ENCODE measurements around the gene TSPAN5. TPM values are rescaled to one million over a fixed set of nuclear protein-coding genes. Genes with fewer than 3 reads are reported as not detected.

TSPAN5 gene
- total RNA-seq, 6 experiments from 2014 or later = 59.6 to 75.4 (median 67.6) TPM

DNA sequence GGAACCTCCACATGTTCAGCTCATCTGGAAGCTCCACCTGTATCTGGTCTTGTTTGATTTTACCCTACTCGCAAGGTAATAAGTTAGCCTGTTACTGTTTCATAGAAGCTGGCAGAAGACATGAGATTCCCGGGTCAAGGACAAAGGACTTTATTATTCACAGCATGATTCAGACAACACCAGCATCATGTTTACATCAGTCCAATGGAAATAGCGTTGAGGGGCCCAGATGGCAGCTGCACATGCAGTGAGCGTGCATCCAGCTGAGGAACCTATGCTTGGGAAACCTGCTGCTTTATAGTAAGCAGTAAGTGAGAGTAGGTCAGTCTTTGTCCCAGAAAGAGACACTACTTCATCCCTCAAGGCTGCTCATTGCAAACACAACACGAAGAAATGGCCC, 19.8 kb downstream of the TSPAN5 start:
- Mint-ChIP-seq H3K27ac (peak overlapping the region; percentile 67), H3K4me1 (ENCODE audit: low read depth) (peaks cover 61% of the 10 kb centered on the region), H3K36me3 (ENCODE audit: low read depth) (peaks cover 11% of the 10 kb centered on the region), H3K4me3 (no peak overlapping the region), H3K9me3 (no peaks in the 10 kb centered on the region), H3K27me3 (ENCODE audit: insufficient read depth) (no peaks in the 10 kb centered on the region)
- no peak for DNase-seq
- TF ChIP-seq, protein P1, sequence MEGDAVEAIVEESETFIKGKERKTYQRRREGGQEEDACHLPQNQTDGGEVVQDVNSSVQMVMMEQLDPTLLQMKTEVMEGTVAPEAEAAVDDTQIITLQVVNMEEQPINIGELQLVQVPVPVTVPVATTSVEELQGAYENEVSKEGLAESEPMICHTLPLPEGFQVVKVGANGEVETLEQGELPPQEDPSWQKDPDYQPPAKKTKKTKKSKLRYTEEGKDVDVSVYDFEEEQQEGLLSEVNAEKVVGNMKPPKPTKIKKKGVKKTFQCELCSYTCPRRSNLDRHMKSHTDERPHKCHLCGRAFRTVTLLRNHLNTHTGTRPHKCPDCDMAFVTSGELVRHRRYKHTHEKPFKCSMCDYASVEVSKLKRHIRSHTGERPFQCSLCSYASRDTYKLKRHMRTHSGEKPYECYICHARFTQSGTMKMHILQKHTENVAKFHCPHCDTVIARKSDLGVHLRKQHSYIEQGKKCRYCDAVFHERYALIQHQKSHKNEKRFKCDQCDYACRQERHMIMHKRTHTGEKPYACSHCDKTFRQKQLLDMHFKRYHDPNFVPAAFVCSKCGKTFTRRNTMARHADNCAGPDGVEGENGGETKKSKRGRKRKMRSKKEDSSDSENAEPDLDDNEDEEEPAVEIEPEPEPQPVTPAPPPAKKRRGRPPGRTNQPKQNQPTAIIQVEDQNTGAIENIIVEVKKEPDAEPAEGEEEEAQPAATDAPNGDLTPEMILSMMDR (IDR thresholded peaks at IDR 0.05) = no peak

DNA sequence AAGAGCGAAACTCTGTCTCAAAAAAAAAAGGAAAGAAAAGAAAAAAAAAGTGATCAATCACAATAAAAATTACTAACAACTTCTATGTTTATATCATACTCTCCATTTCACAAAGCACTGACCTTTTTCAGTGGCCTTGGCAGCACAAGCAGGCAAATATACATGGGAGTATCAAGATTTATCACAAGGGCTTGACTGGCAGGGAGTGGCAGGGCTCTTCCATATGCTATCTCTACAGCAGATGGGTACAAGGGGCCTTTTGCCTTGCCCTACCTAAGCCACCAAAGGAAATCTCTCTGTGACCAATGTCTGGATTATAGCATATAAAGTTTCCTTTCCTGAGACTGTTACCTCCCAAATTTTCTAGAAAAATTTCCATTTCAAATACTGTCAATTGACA, 24.4 kb downstream of the TSPAN5 start:
- DNase-seq = no peak
- Mint-ChIP-seq H3K4me1 (ENCODE audit: low read depth) (peaks cover 61% of the 10 kb centered on the region), H3K36me3 (ENCODE audit: low read depth) (peaks cover 28% of the 10 kb centered on the region)

DNA sequence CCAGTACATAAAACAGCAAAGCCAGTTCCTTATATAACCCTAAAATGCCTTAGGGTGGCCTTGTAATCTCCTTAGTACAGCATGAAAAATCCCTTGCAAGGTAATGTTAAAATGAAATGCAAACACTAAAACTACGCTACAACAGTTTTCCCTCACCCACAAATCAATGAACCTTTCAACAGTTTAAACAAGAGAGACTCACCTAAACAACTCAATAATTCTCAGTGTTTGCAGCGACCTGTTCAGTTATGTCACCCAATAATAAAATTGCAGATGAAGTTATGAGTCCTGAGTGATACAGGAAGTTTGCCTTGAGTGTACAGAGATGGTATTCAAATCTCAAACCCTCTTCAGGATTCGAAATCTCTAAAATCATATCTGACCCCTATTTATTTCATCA, 25.3 kb downstream of the TSPAN5 start:
- Mint-ChIP-seq H3K27me3 (ENCODE audit: insufficient read depth) (no peaks in the 10 kb centered on the region; the same call in 1 of the 2 replicates), H3K9me3 (peaks cover 4% of the 10 kb centered on the region), H3K4me1 (ENCODE audit: low read depth) (peaks cover 59% of the 10 kb centered on the region), H3K27ac (no peak overlapping the region), H3K4me3 (no peak overlapping the region), H3K36me3 (ENCODE audit: low read depth) (peaks cover 33% of the 10 kb centered on the region)
- TF ChIP-seq, protein P1 (IDR thresholded peaks at IDR 0.05) = no peak
- no peak for DNase-seq

More for the DNA sequence above, 24.4 kb downstream of the TSPAN5 start:
- TF ChIP-seq, protein P1 (IDR thresholded peaks at IDR 0.05) = no peak
- Mint-ChIP-seq H3K27me3 (ENCODE audit: insufficient read depth) (no peaks in the 10 kb centered on the region; the same call in 1 of the 2 replicates), H3K4me3 (no peak overlapping the region), H3K27ac (no peak overlapping the region), H3K9me3 (no peaks in the 10 kb centered on the region; the same call in 1 of the 2 replicates)

DNA sequence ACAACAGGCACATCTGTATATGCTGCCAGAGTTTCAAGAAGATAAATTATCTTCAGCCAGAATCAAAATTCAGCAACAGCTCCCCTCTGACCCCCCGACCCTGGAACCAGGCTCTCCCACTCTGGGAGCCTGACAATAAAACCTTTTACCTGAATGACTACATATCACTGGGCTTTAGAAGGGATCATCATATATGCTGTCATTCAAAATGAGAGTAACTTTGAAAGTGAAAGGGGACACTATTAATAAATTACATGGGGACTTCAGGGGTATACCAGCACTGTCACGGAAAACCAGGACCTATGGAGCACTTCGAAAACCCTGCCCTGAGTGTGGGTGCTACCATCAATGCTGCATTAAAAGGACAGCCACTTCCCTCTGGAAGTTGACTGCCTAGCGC, 26.2 kb downstream of the TSPAN5 start:
- Mint-ChIP-seq H3K9me3 (peaks cover 4% of the 10 kb centered on the region), H3K27ac (peak overlapping the region; percentile 58; the same call in 1 of the 2 replicates), H3K4me3 (no peak overlapping the region), H3K4me1 (ENCODE audit: low read depth) (peaks cover 63% of the 10 kb centered on the region), H3K36me3 (ENCODE audit: low read depth) (peaks cover 33% of the 10 kb centered on the region), H3K27me3 (ENCODE audit: insufficient read depth) (no peaks in the 10 kb centered on the region; the same call in 1 of the 2 replicates)
- DNase-seq = no peak
- TF ChIP-seq, protein P1 (IDR thresholded peaks at IDR 0.05) = no peak

DNA sequence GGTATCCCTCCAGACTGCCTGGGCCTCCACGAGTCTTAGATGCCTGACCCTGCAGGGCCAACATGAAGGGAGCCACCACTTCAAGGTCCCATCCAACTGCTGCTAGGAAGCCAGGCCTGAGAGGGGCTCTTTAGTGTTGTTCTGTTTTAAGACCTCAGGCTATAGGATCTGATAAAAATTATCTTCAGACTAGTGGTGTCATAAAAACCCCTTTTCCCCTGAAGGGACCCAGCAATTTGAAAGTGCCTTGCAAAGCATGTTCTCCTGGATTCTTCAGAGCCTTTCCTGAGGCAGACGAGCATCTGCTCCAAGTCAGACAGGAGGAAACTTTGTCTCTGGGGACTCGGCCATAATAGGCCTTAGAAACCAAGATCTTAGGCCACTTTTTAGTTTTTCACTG, 26.9 kb downstream of the TSPAN5 start:
- H3K4me1 Mint-ChIP-seq (ENCODE audit: low read depth) = peaks cover 71% of the 10 kb centered on the region
- peaks cover 4% of the 10 kb centered on the region for H3K9me3 Mint-ChIP-seq
- TF ChIP-seq, protein P1 (IDR thresholded peaks at IDR 0.05) = no peak
- peaks cover 33% of the 10 kb centered on the region for H3K36me3 Mint-ChIP-seq (ENCODE audit: low read depth)
- no peak overlapping the region for H3K4me3 Mint-ChIP-seq
- H3K27ac Mint-ChIP-seq = peak overlapping the region; percentile 58; the same call in 1 of the 2 replicates
- peaks cover 2% of the 10 kb centered on the region for H3K27me3 Mint-ChIP-seq (ENCODE audit: insufficient read depth)
- DNase-seq = no peak

Data from HFFc6 (cell line).